Endothelial cell of umbilical vein (primary cell): ENCODE data around the gene DUSP16. TPM values are rescaled to one million over a fixed set of nuclear protein-coding genes. Genes with fewer than 3 reads are reported as not detected.

Source experiments
- BruUV-seq: library from RNA; stranded (reverse); fragments of 400-500 nt; replicated peaks from 2 replicates; lab custom pipeline; 2021; lab: Mats Ljungman, UMichigan
- CTCF ChIA-PET: fragments of 300-600, 350-600 bp; sonication (Branson Sonifier 250); formaldehyde crosslinking; loops from one replicate; lab custom pipeline; 2021; ENCODE audit warnings: antibody characterized with exemption, inconsistent platforms; lab: Charles Lee
- POLR2A ChIA-PET: fragments of 300-600, 350-600 bp; sonication (Branson Sonifier 250); formaldehyde crosslinking; loops from one replicate; lab custom pipeline; 2021; ENCODE audit warnings: antibody characterized with exemption, inconsistent platforms; lab: Charles Lee
- DNase-seq: peaks from one replicate; pipeline ENCODE4 v3.0.0-alpha.2; 2011; ENCODE audit warnings: low read depth, low spot score
- FAIRE-seq: peaks from 2 replicates; lab custom pipeline; 2011; peaks lifted over from hg19 to GRCh38; lab: Jason Lieb, UNC
- H2AFZ ChIP-seq: 2 replicates; pipeline ENCODE4 v1.6.0; 2012; ENCODE audit warnings: low read depth, low read length, control low read depth, inconsistent platforms
- H3K27ac ChIP-seq: 2 replicates; pipeline ENCODE4 v1.5.1; 2011; ENCODE audit warnings: low read depth, mild to moderate bottlenecking, control low read depth, low read length, moderate library complexity; ENCODE audit not compliant: insufficient read depth
- H3K27me3 ChIP-seq, 2 experiments: 2 replicates each; pipeline versions ENCODE4 v1.6.0 to v1.6.1; 2011; ENCODE audit warnings: low read length in 2 of 2, mixed read lengths in 1 of 2; ENCODE audit not compliant: control insufficient read depth in 2 of 2, insufficient read depth in 2 of 2
- H3K36me3 ChIP-seq, 2 experiments: 2 replicates in 1 of 2; 3 replicates in 1 of 2; pipeline ENCODE4 v1.5.1; 2011; ENCODE audit warnings: low read length in 2 of 2, mild to moderate bottlenecking in 1 of 2, moderate library complexity in 1 of 2; ENCODE audit not compliant: control insufficient read depth in 2 of 2, insufficient read depth in 2 of 2; ENCODE audit errors: extremely low read depth in 1 of 2
- H3K4me1 ChIP-seq: 3 replicates; pipeline ENCODE4 v1.5.1; 2011; ENCODE audit warnings: mild to moderate bottlenecking, low read length; ENCODE audit not compliant: control insufficient read depth, insufficient read depth; ENCODE audit errors: extremely low read depth
- H3K4me2 ChIP-seq: 2 replicates; pipeline ENCODE4 v1.6.1; 2011; ENCODE audit warnings: low read length, control low read depth, mixed read lengths; ENCODE audit not compliant: insufficient read depth
- H3K4me3 ChIP-seq, 3 experiments: fragments of 200-600 bp in 1 of 3; sonication (generic), shearing (Covaris generic) in 1 of 3; replicated peaks in 1 of 3; 2 replicates each; pipeline ENCODE4 v1.5.1; 2011 to 2016; ENCODE audit warnings: control low read depth in 3 of 3, low read length in 3 of 3, mild to moderate bottlenecking in 2 of 3, inconsistent platforms in 1 of 3, low read depth in 1 of 3, moderate library complexity in 1 of 3; ENCODE audit not compliant: insufficient read depth in 1 of 3
- H3K79me2 ChIP-seq: 2 replicates; pipeline ENCODE4 v1.6.0; 2012; ENCODE audit warnings: low read length, inconsistent platforms; ENCODE audit not compliant: control insufficient read depth, insufficient read depth
- H3K9ac ChIP-seq: replicated peaks from 2 replicates; pipeline ENCODE3; 2011; ENCODE audit warnings: low read length, control low read depth; ENCODE audit not compliant: insufficient read depth; ENCODE audit errors: extremely low read depth
- H3K9me1 ChIP-seq: replicated peaks from 3 replicates; pipeline ENCODE4 v1.6.0; 2011; ENCODE audit warnings: mild to moderate bottlenecking, low read length; ENCODE audit not compliant: control insufficient read depth, insufficient read depth; ENCODE audit errors: extremely low read depth
- H3K9me3 ChIP-seq: replicated peaks from 2 replicates; pipeline ENCODE4 v1.5.1; 2012; ENCODE audit warnings: low read length, inconsistent platforms; ENCODE audit not compliant: control insufficient read depth, insufficient read depth
- H4K20me1 ChIP-seq: replicated peaks from 2 replicates; pipeline ENCODE3; 2011; ENCODE audit warnings: mild to moderate bottlenecking, low read length; ENCODE audit not compliant: control insufficient read depth, insufficient read depth; ENCODE audit errors: extremely low read depth
- EZH2 ChIP-seq: IDR thresholded peaks from 2 replicates; pipeline ENCODE4 v1.6.1; 2012; ENCODE audit warnings: borderline replicate concordance, low read depth, mild to moderate bottlenecking, moderate library complexity, low read length, inconsistent platforms; ENCODE audit not compliant: severe bottlenecking
- FOS ChIP-seq: IDR thresholded peaks from 2 replicates; pipeline ENCODE4 v1.6.1; 2011; ENCODE audit warnings: mild to moderate bottlenecking, low read length, moderate library complexity, borderline replicate concordance; ENCODE audit not compliant: insufficient read depth
- GATA2 ChIP-seq: IDR thresholded peaks from 2 replicates; pipeline ENCODE4 v1.7.0; 2011; ENCODE audit warnings: low read depth, mild to moderate bottlenecking, moderate library complexity, mixed read lengths, low read length; ENCODE audit not compliant: insufficient read length, insufficient read depth
- JUN ChIP-seq: IDR thresholded peaks from 2 replicates; pipeline ENCODE4 v1.6.1; 2011; ENCODE audit warnings: borderline replicate concordance, low read depth; ENCODE audit not compliant: insufficient read length, insufficient read depth
- MYC ChIP-seq: IDR thresholded peaks from one replicate; pipeline ENCODE4 v1.6.1; 2011; ENCODE audit warnings: mild to moderate bottlenecking, low read depth, low read length
- POLR2A ChIP-seq: IDR thresholded peaks from 2 replicates; pipeline ENCODE4 v1.6.1; 2012; ENCODE audit warnings: low read depth, mild to moderate bottlenecking, control low read depth, low read length
- POLR2AphosphoS5 ChIP-seq: IDR thresholded peaks from 2 replicates; pipeline ENCODE4 v1.6.1; 2012; ENCODE audit warnings: low read depth, mild to moderate bottlenecking, control low read depth, low read length, moderate library complexity; ENCODE audit not compliant: insufficient read depth
- dilution Hi-C: fragments of 300-500 bp; cut with MboI; formaldehyde crosslinking; loops from one replicate; pipeline ENCODE4 v1.15.0; 2019; ENCODE audit warnings: low sequenced_read_pairs; ENCODE audit not compliant: extremely low pct_ligation_motif_present
- intact Hi-C: fragments of 100-400 bp; cut with micrococcal nuclease; formaldehyde crosslinking; loops from one replicate; pipeline ENCODE4 v1.10.0; 2022
- polyA plus RNA-seq, 4 experiments: library from polyadenylated mRNA; depleted of rRNA in 3 of 4; stranded (reverse) in 3 of 4; unstranded in 1 of 4; fragments of >200 nt; gene quantifications; 2 replicates each; pipeline versions ENCODE4 v1.2.1 to v1.2.3, GENCODE V29; 2011 to 2012; ENCODE audit warnings: missing spikeins in 1 of 4
- total RNA-seq: library from RNA; stranded (reverse); gene quantifications from 2 replicates; pipeline ENCODE4 v1.2.3, GENCODE V29; 2021
- TF ChIP-seq, protein P1 (sequence below): IDR thresholded peaks from 2 replicates; pipeline ENCODE4 v1.6.1; 2011; ENCODE audit not compliant: insufficient read depth, insufficient read length
- TF ChIP-seq, protein P2 (sequence below), 2 donors: IDR thresholded peaks; 1 replicate in 1 of 2; 2 replicates in 1 of 2; pipeline ENCODE4 v1.5.1; 2011; ENCODE audit warnings: low read length in 2 of 2, mild to moderate bottlenecking in 2 of 2, moderate library complexity in 2 of 2, control low read depth in 1 of 2, inconsistent platforms in 1 of 2, low read depth in 1 of 2; ENCODE audit not compliant: insufficient read depth in 1 of 2; ENCODE audit errors: extremely low read depth in 1 of 2

The DUSP16 gene
- total and polyA plus RNA-seq, 2 donors (not counting 3 experiments of a cell fraction or from before 2014, with no cell fraction given), result 7.4 to 19.5 TPM

- dilution Hi-C loops, result no loop called here
Observed at GRCh38 chr12:12585115-12585863, 22.6 kb upstream of the DUSP16 start.

More at GRCh38 chr12:12585115-12585863, 22.6 kb upstream of the DUSP16 start:
- Histone ChIP-seq H3K27ac (no peak overlapping the region), H3K9me1 (no peaks in the 10 kb centered on the region), H3K27me3 (peaks cover 4 to 10% of the 10 kb centered on the region in 2 experiments), H3K4me1 (peaks cover 2% of the 10 kb centered on the region), H3K9me3 (no peaks in the 10 kb centered on the region), H3K79me2 (no peaks in the 10 kb centered on the region), H3K4me2 (no peak overlapping the region), H3K4me3 (no peak overlapping the region), H4K20me1 (no peaks in the 10 kb centered on the region), H3K36me3 (no peaks in the 10 kb centered on the region), H3K9ac (no peak overlapping the region), H2AFZ (no peak overlapping the region)
- BruUV-seq, result no TSS peak
- TF ChIP-seq MYC (no peak), POLR2AphosphoS5 (no peak), EZH2 (no peak), GATA2 (no peak), JUN (no peak), FOS (no peak), POLR2A (no peak)
- TF ChIP-seq, protein P1, sequence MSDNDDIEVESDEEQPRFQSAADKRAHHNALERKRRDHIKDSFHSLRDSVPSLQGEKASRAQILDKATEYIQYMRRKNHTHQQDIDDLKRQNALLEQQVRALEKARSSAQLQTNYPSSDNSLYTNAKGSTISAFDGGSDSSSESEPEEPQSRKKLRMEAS, result no peak
- TF ChIP-seq, protein P2, sequence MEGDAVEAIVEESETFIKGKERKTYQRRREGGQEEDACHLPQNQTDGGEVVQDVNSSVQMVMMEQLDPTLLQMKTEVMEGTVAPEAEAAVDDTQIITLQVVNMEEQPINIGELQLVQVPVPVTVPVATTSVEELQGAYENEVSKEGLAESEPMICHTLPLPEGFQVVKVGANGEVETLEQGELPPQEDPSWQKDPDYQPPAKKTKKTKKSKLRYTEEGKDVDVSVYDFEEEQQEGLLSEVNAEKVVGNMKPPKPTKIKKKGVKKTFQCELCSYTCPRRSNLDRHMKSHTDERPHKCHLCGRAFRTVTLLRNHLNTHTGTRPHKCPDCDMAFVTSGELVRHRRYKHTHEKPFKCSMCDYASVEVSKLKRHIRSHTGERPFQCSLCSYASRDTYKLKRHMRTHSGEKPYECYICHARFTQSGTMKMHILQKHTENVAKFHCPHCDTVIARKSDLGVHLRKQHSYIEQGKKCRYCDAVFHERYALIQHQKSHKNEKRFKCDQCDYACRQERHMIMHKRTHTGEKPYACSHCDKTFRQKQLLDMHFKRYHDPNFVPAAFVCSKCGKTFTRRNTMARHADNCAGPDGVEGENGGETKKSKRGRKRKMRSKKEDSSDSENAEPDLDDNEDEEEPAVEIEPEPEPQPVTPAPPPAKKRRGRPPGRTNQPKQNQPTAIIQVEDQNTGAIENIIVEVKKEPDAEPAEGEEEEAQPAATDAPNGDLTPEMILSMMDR (IDR thresholded peaks at IDR 0.05; ENCODE audit: extremely low read depth in 1 of 2, insufficient read depth in 1 of 2, low read depth in 1 of 2, low read length in 2 of 2), result no peak
- CTCF ChIA-PET, result interaction anchor here (0.6 to 1.5 kb wide), 3 partner anchors 9 to 80 kb away, joined by 3 to 5 read pairs (median 3); partner anchors contain the start of gene DUSP16
- POLR2A ChIA-PET, result interaction anchor here (1.0 kb wide), 1 partner anchor 319 kb away, joined by 6 read pairs; the partner anchor contains the start of gene LRP6
- intact Hi-C loops, result no loop called here
- DNase-seq (peak; percentile 31), FAIRE-seq (peak; percentile 66)
